Measurements from ENCODE around the gene GSX2.

Gene GSX2

GRCh38 chr4:54082168-54082567 lies 17.8 kb upstream of the GSX2 start:
- DNase-seq, result no peak

- no peak for DNase-seq
Measured at GRCh38 chr4:54085284-54085683, 14.7 kb upstream of the GSX2 start.

GRCh38 chr4:54089875-54090274 lies 10.1 kb upstream of the GSX2 start:
- DNase-seq, result no peak

- DNase-seq, result no peak
Measured at GRCh38 chr4:54090404-54090803, 9.6 kb upstream of the GSX2 start.

GRCh38 chr4:54090804-54091623 lies 8.9 kb upstream of the GSX2 start:
- peak in 3 of 6 experiments; percentile 22 to 40 (median 24) for DNase-seq

GRCh38 chr4:54091637-54092404 lies 8.1 kb upstream of the GSX2 start:
- DNase-seq, result peak; percentile 67 to 87 (median 76)

- peak in 1 of 6 experiments; percentile 34 for DNase-seq
Measured at GRCh38 chr4:54092405-54093323, 7.3 kb upstream of the GSX2 start.

- DNase-seq, result peak in 5 of 6 experiments; percentile 6 to 23 (median 21)
Measured at GRCh38 chr4:54093324-54094240, 6.4 kb upstream of the GSX2 start.

- no peak for DNase-seq
Measured at GRCh38 chr4:54094451-54094850, 5.5 kb upstream of the GSX2 start.

GRCh38 chr4:54095110-54095825 lies 4.7 kb upstream of the GSX2 start:
- peak in 1 of 6 experiments; percentile 4 for DNase-seq

GRCh38 chr4:54096295-54096962 lies 3.5 kb upstream of the GSX2 start:
- DNase-seq, result no peak

GRCh38 chr4:54097152-54097551 lies 2.8 kb upstream of the GSX2 start:
- no peak for DNase-seq

GRCh38 chr4:54098375-54098774 lies 1.6 kb upstream of the GSX2 start:
- no peak for DNase-seq

GRCh38 chr4:54099287-54099747 lies 646 bp upstream of the GSX2 start:
- no peak for DNase-seq

- DNase-seq, result peak in 3 of 6 experiments; percentile 21 to 47 (median 42)
Measured at GRCh38 chr4:54100595-54101189, 729 bp downstream of the GSX2 start.

- peak in 1 of 6 experiments; percentile 34 for DNase-seq
Measured at GRCh38 chr4:54101190-54102041, 1.5 kb downstream of the GSX2 start.

GRCh38 chr4:54102531-54103106 lies 2.7 kb downstream of the GSX2 start:
- DNase-seq, result no peak

GRCh38 chr4:54103190-54103574 lies 3.2 kb downstream of the GSX2 start:
- DNase-seq, result no peak

GRCh38 chr4:54104907-54105306 lies 4.9 kb downstream of the GSX2 start:
- no peak for DNase-seq
